ENCODE measurements around the gene PTPN5. TPM values are rescaled to one million over a fixed set of nuclear protein-coding genes. Genes with fewer than 3 reads are reported as not detected.

Gene PTPN5
- total RNA-seq, 4 donors from 2014 or later, result 0.15 to 1.7 (median 1.3) TPM; not detected in 1

- 78% methylated on average over 11 of the region's 11 CpGs for WGBS
- Histone ChIP-seq H3K27ac (no peak overlapping the region), H3K36me3 (no peaks in the 10 kb centered on the region), H3K4me3 (no peak overlapping the region), H3K4me1 (peaks cover 6% of the 10 kb centered on the region), H3K27me3 (no peaks in the 10 kb centered on the region), H3K9me3 (no peaks in the 10 kb centered on the region)
- no peak for DNase-seq (ENCODE audit: low spot score in 2 of 2)
- TF ChIP-seq POLR2A (IDR thresholded peaks at IDR 0.05) (no peak), CTCF (IDR thresholded peaks at IDR 0.05) (peak; percentile 91 to 95)
Observed at GRCh38 chr11:18731949-18732821, 59.4 kb downstream of the PTPN5 start.

- Histone ChIP-seq H3K27me3 (no peaks in the 10 kb centered on the region), H3K27ac (no peak overlapping the region), H3K4me1 (peaks cover 6% of the 10 kb centered on the region), H3K36me3 (no peaks in the 10 kb centered on the region), H3K4me3 (no peak overlapping the region), H3K9me3 (no peaks in the 10 kb centered on the region)
- no peak for DNase-seq (ENCODE audit: low spot score in 2 of 2)
- 90% methylated on average over 2 of the region's 2 CpGs for WGBS
- TF ChIP-seq POLR2A (IDR thresholded peaks at IDR 0.05) (no peak), POLR2AphosphoS5 (IDR thresholded peaks at IDR 0.05) (no peak), CTCF (IDR thresholded peaks at IDR 0.05) (no peak)
Observed at GRCh38 chr11:18731441-18731840, 60.2 kb downstream of the PTPN5 start.

- Histone ChIP-seq H3K36me3 (no peaks in the 10 kb centered on the region), H3K27ac (no peak overlapping the region), H3K27me3 (no peaks in the 10 kb centered on the region), H3K4me3 (no peak overlapping the region), H3K4me1 (peaks cover 6% of the 10 kb centered on the region), H3K9me3 (no peaks in the 10 kb centered on the region)
- DNase-seq (ENCODE audit: low spot score in 2 of 2), result no peak
- 89% methylated on average over 9 of the region's 9 CpGs for WGBS
- no peak for TF ChIP-seq CTCF (IDR thresholded peaks at IDR 0.05)
Observed at GRCh38 chr11:18730020-18730419, 61.6 kb downstream of the PTPN5 start.

- Histone ChIP-seq H3K27ac (no peak overlapping the region), H3K4me1 (peaks cover 6% of the 10 kb centered on the region), H3K9me3 (no peaks in the 10 kb centered on the region), H3K27me3 (no peaks in the 10 kb centered on the region), H3K36me3 (no peaks in the 10 kb centered on the region), H3K4me3 (no peak overlapping the region)
- WGBS, result 83% methylated on average over 12 of the region's 16 CpGs
- DNase-seq (ENCODE audit: low spot score in 2 of 2), result no peak
- no peak for TF ChIP-seq POLR2AphosphoS5 (IDR thresholded peaks at IDR 0.05)
- no peak for TF ChIP-seq EP300 (IDR thresholded peaks at IDR 0.05)
- TF ChIP-seq POLR2A (IDR thresholded peaks at IDR 0.05), result no peak
- TF ChIP-seq CTCF (IDR thresholded peaks at IDR 0.05), result no peak
Observed at GRCh38 chr11:18729426-18729825, 62.2 kb downstream of the PTPN5 start.

- 91% methylated on average over 12 of the region's 13 CpGs for WGBS
- H3K27me3 ChIP-seq, result no peaks in the 10 kb centered on the region
- no peaks in the 10 kb centered on the region for H3K9me3 ChIP-seq
Observed at GRCh38 chr11:18728658-18729057, 62.9 kb downstream of the PTPN5 start.

More at GRCh38 chr11:18728658-18729057, 62.9 kb downstream of the PTPN5 start:
- Histone ChIP-seq H3K4me3 (no peak overlapping the region), H3K4me1 (peaks cover 6% of the 10 kb centered on the region), H3K36me3 (no peaks in the 10 kb centered on the region), H3K27ac (no peak overlapping the region)
- TF ChIP-seq CTCF (IDR thresholded peaks at IDR 0.05) (no peak), EP300 (IDR thresholded peaks at IDR 0.05) (no peak), POLR2A (IDR thresholded peaks at IDR 0.05) (no peak), POLR2AphosphoS5 (IDR thresholded peaks at IDR 0.05) (no peak)
- no peak for DNase-seq (ENCODE audit: low spot score in 2 of 2)
